Hindlimb muscle (tissue), 1 donor: Measurements from ENCODE around the gene ALDH1A3. TPM values are rescaled to one million over a fixed set of nuclear protein-coding genes. Genes with fewer than 3 reads are reported as not detected.

Source experiments
- DNase-seq: peaks from one replicate; pipeline ENCODE4 v3.0.0-alpha.2; 2013
- polyA plus RNA-seq: library from polyadenylated mRNA; unstranded; fragments of 120-200 nt; gene quantifications from one replicate; pipeline ENCODE4 v1.2.1, GENCODE V29; 2013; ENCODE audit not compliant: insufficient read length

The ALDH1A3 gene
- polyA plus RNA-seq, 1 donor, result 10.9 TPM

DNA sequence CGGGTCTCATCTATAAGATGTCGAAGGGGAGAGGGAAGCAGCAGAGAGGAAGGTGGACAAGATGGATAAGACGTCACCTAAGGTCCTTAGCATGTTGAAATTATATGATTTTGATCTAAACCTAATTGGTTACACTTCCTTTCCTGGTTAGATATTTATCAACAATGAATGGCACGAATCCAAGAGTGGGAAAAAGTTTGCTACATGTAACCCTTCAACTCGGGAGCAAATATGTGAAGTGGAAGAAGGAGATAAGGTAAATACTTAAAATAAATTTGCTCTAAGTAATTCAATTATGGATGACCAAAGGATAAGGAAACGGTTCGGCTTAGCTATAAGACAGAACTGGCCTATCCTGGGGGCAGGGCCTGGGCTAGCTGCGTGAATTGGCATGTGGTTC is 5.5 kb downstream of the ALDH1A3 start:
- no peak for DNase-seq

GRCh38 chr15:100885811-100886210 is 6.2 kb downstream of the ALDH1A3 start:
- no peak for DNase-seq

GRCh38 chr15:100887211-100887913 is 7.7 kb downstream of the ALDH1A3 start:
- DNase-seq, result no peak

GRCh38 chr15:100889385-100890050 is 9.9 kb downstream of the ALDH1A3 start:
- no peak for DNase-seq

DNA sequence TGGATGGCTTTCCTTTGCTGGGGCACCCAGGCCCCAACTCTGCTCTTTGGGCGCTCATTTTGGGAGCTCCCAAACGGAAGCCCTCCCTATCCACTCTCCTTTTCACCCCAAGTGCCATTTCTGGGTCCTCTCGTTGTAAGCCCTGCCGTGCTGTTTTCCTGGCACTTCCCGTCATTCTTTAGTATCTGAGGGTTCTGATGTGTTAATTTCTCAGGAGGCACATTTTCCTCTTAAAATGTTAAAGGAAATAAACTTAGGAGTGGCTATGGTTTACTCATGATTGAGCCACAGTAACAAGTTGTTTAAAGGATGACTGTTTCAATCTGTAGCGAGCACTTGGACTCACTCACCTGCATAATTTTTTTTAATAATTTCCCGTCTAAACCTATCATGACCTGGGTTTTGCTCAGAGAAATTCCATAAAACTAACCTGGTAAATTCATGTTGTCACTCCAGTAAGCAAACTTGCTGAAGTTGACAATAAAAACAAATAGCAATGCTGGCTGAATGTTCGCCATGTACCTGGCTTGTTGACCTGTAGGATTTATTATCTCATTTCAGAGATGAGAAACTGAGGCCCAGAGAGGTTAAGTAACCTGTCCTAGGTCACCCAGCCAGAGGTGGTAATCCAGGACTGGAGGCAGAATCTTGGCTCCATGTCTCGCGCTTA is 10.6 kb downstream of the ALDH1A3 start:
- no peak for DNase-seq

- no peak for DNase-seq
Observed at GRCh38 chr15:100890850-100891249, 11.2 kb downstream of the ALDH1A3 start.

- DNase-seq, result no peak
Observed at GRCh38 chr15:100891307-100892012, 11.8 kb downstream of the ALDH1A3 start.

DNA sequence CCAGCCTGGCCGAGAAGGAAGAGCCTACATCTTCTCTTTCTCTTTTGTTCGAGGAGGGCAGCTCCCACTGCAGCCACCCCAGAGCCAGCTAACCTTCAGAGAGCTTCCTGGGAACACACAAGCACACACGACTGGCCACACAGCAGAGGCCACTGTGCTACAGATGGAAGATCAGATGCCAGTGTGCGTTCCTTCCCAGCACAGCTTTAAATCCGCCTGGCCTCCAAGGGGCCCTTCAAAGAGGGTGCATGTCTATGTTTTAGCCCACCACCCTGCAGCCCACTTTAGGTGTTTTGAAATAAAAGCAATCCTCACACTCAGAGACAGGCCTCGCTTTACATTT is 12.4 kb downstream of the ALDH1A3 start:
- DNase-seq, result no peak

DNA sequence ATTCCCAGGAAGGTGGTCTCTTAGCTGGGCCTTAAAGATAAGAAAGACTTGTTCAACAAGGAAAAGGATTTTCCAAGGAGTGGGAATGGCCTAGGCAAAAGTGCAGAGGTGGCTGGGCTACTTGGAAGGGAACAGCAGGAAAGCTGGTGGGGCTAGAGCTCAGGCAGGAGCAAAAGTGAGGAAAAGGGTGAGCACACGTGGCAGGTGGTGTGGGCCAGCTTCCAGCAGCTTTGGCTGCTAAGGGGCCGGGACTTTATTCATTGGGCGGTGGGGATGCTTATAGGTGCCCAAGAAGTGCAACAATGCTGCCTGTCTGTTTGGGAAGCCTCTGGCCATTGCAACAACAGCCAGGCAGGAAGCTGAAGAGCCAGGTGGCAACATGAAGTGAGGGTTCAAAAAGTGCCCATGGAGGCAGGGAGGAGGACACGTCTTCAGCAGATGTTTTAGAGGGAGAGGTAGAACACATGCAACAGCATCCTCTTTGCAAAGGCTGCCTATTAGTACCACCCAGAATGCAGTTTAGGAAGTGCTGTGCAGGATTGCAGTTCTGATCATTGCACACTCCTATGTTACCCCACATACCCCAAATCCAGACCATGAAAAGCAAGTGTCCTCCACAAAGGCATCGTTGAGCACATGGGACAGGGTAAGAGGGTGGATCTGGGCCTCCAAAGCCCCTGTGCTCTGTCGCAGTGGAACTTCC is 13.8 kb downstream of the ALDH1A3 start:
- DNase-seq, result no peak

DNA sequence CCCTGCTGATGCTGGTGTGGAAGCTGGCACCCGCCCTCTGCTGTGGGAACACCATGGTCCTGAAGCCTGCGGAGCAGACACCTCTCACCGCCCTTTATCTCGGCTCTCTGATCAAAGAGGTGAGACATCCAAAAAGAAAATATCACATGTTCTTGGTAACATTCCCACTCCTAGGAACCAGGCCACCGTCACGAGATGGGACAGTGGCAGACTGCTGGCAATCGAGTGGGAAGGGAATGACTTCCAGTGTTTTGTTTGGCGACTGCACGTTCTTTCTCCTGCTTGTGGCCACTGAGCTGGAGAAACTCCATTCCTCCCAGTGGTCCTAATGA is 14.3 kb downstream of the ALDH1A3 start:
- no peak for DNase-seq

DNA sequence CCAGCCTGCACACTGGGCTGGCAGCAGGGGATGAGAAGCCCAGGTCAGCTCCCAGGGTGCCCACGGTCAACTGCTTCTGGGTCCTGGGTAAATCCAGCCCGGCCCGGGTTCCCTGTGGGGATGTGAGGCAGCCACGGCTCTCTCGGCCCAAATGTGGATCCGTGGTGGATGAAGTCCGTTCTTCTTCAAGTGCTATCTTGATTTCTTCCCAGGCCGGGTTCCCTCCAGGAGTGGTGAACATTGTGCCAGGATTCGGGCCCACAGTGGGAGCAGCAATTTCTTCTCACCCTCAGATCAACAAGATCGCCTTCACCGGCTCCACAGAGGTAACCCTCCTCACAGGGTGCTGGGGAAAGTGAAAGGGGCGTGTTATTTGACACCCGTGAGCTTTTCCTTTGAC is 16.1 kb downstream of the ALDH1A3 start:
- DNase-seq, result no peak

GRCh38 chr15:100897221-100898151 is 17.9 kb downstream of the ALDH1A3 start:
- DNase-seq, result no peak

GRCh38 chr15:100898152-100898490 is 18.5 kb downstream of the ALDH1A3 start:
- DNase-seq, result no peak

DNA sequence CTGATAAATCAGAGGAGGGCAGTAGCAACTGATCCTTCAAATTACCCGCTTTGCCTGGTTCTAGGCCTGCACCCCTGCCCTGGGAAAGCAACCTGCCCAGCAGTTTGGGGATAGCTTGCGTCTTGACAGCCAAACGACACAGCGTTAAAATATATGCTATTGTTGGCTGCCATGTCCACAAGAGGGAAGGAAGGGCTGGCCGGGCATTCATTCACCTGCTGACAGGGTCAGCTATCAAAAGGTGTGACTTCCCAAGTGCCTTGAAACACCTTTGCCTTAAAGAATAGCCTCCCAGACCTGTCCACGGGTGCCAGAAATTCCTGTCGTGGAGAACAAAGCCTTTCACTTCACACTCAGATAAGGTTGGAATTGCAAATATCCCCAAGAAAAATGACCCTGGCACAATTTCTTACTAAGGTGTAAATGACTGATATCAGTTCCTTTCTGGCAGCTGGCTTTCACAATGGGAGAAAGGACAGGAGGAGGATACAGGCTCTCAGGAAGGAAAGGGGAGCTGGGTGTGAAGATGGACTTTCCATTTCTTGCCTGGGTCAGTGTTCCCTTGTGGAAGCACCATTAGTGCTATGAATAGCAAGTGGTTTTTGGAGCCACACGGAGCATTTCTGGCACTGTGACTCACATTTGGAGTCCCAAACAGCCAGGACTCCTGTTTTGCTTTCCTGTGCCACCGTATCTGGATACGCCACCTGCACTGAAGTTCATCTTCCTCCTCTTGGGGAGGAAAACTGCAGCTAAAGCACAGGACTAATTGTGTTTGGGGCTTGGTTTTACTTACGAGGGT is 19.2 kb downstream of the ALDH1A3 start:
- no peak for DNase-seq

- no peak for DNase-seq
Observed at GRCh38 chr15:100899601-100900000, 20.0 kb downstream of the ALDH1A3 start.

GRCh38 chr15:100900136-100900794 is 20.6 kb downstream of the ALDH1A3 start:
- no peak for DNase-seq

DNA sequence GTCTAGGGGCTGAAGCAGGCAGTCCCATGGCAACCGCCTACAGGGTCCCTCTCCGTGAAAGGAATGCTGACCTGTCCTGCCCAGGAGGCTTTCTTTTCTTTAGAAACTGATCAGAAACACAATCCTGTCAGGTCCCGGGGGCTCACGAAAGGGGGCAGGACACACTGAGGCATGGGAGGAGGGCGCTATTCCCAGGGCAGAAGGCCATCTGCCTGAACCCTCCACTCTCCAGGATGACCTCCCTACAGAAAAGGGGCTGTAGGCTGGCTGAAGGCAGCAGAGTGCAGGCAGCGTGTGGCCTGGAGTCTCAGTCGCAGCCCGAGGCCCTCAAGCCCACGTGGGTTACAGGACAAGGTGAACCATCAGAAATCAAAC is 21.2 kb downstream of the ALDH1A3 start:
- DNase-seq, result no peak

DNA sequence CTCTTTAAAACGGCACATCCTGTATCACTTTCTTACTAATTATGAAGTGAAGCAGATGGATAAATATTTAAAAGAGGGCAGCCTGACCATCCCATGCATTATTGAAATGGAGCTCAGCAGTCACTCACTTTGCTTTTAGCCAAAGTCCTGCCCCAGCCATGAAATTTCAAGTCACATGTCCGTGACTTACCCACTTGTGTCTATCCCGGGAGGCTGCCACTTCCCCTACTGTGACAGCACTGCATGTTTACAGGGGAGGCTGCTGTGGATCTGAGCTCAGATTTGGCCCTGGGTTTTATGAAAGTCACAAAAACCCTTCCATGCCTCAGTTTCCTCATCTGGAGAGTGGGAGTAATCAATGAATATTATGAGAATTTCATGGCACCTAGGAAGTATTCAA is 21.7 kb downstream of the ALDH1A3 start:
- DNase-seq, result no peak

DNA sequence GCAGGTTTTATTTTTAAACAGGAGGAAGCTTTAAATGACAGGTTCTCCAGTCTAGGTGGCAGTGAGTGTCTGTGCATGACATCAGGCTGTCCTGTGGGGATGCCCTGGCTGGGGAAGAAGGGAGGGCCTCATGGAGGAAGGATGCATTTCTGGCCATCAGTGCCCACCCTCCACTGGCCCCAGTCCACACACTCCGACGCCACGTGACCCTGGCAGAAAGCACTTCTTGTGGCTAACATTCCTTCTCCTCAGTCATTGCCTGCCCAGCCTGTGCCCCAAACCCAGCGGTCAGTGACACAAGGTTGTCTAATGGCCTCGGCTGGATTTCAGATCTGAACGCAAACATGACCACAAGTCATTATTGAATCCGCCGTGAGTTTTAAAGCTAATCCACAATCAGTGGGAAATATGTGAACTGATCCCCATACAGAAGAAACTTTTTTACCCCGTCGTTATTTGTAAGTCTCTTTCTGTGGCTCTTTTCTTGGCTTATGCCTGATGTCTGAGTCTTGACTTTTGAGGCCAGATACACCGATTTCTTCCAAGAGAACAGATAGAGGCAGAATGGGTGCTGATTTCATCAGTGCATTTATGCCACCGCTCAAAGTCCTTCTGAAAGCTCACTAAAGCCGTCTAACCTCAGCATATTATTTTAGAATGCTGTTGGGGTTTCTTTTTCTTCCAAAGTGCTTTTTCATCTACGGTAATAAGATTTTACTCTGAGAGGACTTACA is 22.2 kb downstream of the ALDH1A3 start:
- DNase-seq, result no peak
